ENCODE measurements around the gene CEP89.

Gene CEP89

GRCh38 chr19:32830231-32831014, 141.3 kb downstream of the CEP89 start:
- no peak overlapping the region for H3K4me2 ChIP-seq (ENCODE audit: low read depth, low read length, poor library complexity, severe bottlenecking)
- no peak overlapping the region for H2AFZ ChIP-seq (ENCODE audit: low read depth, low read length, severe bottlenecking)
- H3K27me3 ChIP-seq (ENCODE audit: low read length): no peaks in the 10 kb centered on the region

GRCh38 chr19:32829345-32829896, 142.3 kb downstream of the CEP89 start:
- no peaks in the 10 kb centered on the region for H3K27me3 ChIP-seq (ENCODE audit: low read length)
- no peaks in the 10 kb centered on the region for H3K79me2 ChIP-seq (ENCODE audit: insufficient read depth, low read length)
- no peak for TF ChIP-seq EZH2phosphoT487 (conservative IDR thresholded peaks at IDR 0.05; ENCODE audit: low read length)
- no peak for TF ChIP-seq CTCF (IDR thresholded peaks at IDR 0.05; ENCODE audit: insufficient read depth, low read length, poor library complexity, severe bottlenecking)
- no peak overlapping the region for H3K4me3 ChIP-seq (ENCODE audit: insufficient read depth, low read length, poor library complexity, severe bottlenecking)
- H3K9me2 ChIP-seq (replicated peaks; ENCODE audit: insufficient read depth, low read length): no peaks in the 10 kb centered on the region
- no peaks in the 10 kb centered on the region for H3K36me3 ChIP-seq (ENCODE audit: low read length)
- no peak overlapping the region for H2AFZ ChIP-seq (ENCODE audit: low read depth, low read length, severe bottlenecking)
- H4K20me1 ChIP-seq (ENCODE audit: low read depth, low read length): no peaks in the 10 kb centered on the region
- no peak overlapping the region for H3K9ac ChIP-seq (ENCODE audit: low read length)
- no peaks in the 10 kb centered on the region for H3K9me3 ChIP-seq (ENCODE audit: insufficient read depth, low read length)
- H3K4me2 ChIP-seq (ENCODE audit: low read depth, low read length, poor library complexity, severe bottlenecking): no peak overlapping the region
- H3K27ac ChIP-seq (ENCODE audit: low read depth, low read length): no peak overlapping the region
- no peaks in the 10 kb centered on the region for H3F3A ChIP-seq (ENCODE audit: insufficient read depth)

More at GRCh38 chr19:32830231-32831014, 141.3 kb downstream of the CEP89 start:
- H4K20me1 ChIP-seq (ENCODE audit: low read depth, low read length): no peaks in the 10 kb centered on the region
- no peaks in the 10 kb centered on the region for H3K9me3 ChIP-seq (ENCODE audit: insufficient read depth, low read length)
- H3K36me3 ChIP-seq (ENCODE audit: low read length): no peaks in the 10 kb centered on the region
- H3K4me3 ChIP-seq (ENCODE audit: insufficient read depth, low read length, poor library complexity, severe bottlenecking): no peak overlapping the region
- no peaks in the 10 kb centered on the region for H3F3A ChIP-seq (ENCODE audit: insufficient read depth)
- no peaks in the 10 kb centered on the region for H3K79me2 ChIP-seq (ENCODE audit: insufficient read depth, low read length)
- TF ChIP-seq CTCF (IDR thresholded peaks at IDR 0.05; ENCODE audit: insufficient read depth, low read length, poor library complexity, severe bottlenecking) (no peak), EZH2phosphoT487 (conservative IDR thresholded peaks at IDR 0.05; ENCODE audit: low read length) (no peak)
- H3K9me2 ChIP-seq (replicated peaks; ENCODE audit: insufficient read depth, low read length): no peaks in the 10 kb centered on the region
- H3K9ac ChIP-seq (ENCODE audit: low read length): no peak overlapping the region
- no peak overlapping the region for H3K27ac ChIP-seq (ENCODE audit: low read depth, low read length)

GRCh38 chr19:32828643-32829344, 143.0 kb downstream of the CEP89 start:
- Histone ChIP-seq H2AFZ (ENCODE audit: low read depth, low read length, severe bottlenecking) (no peak overlapping the region), H3K79me2 (ENCODE audit: insufficient read depth, low read length) (no peaks in the 10 kb centered on the region), H3K4me2 (ENCODE audit: low read depth, low read length, poor library complexity, severe bottlenecking) (no peak overlapping the region), H3K4me3 (ENCODE audit: insufficient read depth, low read length, poor library complexity, severe bottlenecking) (no peak overlapping the region), H3K9me2 (replicated peaks; ENCODE audit: insufficient read depth, low read length) (no peaks in the 10 kb centered on the region), H3K9ac (ENCODE audit: low read length) (no peak overlapping the region), H3K9me3 (ENCODE audit: insufficient read depth, low read length) (no peaks in the 10 kb centered on the region), H3K36me3 (ENCODE audit: low read length) (no peaks in the 10 kb centered on the region), H4K20me1 (ENCODE audit: low read depth, low read length) (no peaks in the 10 kb centered on the region), H3F3A (ENCODE audit: insufficient read depth) (no peaks in the 10 kb centered on the region), H3K27me3 (ENCODE audit: low read length) (no peaks in the 10 kb centered on the region), H3K27ac (ENCODE audit: low read depth, low read length) (no peak overlapping the region)
- no peak for TF ChIP-seq CTCF (IDR thresholded peaks at IDR 0.05; ENCODE audit: insufficient read depth, low read length, poor library complexity, severe bottlenecking)
- TF ChIP-seq EZH2phosphoT487 (conservative IDR thresholded peaks at IDR 0.05; ENCODE audit: low read length): no peak
